Peyer's patch (tissue), 4 donors: Measurements from ENCODE around the gene CLEC16A.

Source experiments
- CTCF ChIP-seq, 6 experiments: fragments of 450-650 bp in 4 of 6; fragments of 200-600 bp in 2 of 6; sonication (generic) in 1 of 6; IDR thresholded peaks; one replicate each; pipeline ENCODE4 v1.5.1; 2017 to 2019; ENCODE audit warnings: antibody characterized with exemption in 6 of 6, mild to moderate bottlenecking in 3 of 6, moderate library complexity in 1 of 6
- POLR2A ChIP-seq, 2 donors: fragments of 450-650 bp; IDR thresholded peaks; one replicate each; pipeline ENCODE4 v1.5.1; 2017; ENCODE audit warnings: antibody characterized with exemption in 2 of 2, mild to moderate bottlenecking in 2 of 2, moderate library complexity in 2 of 2

- TF ChIP-seq CTCF (IDR thresholded peaks at IDR 0.05) (no peak), POLR2A (IDR thresholded peaks at IDR 0.05) (no peak)
These were observed 246.5 kb downstream of the CLEC16A start for GRCh38 chr16:11190588-11191560.
